Measurements from ENCODE around the gene HSD11B1L. TPM values are rescaled to one million over a fixed set of nuclear protein-coding genes. Genes with fewer than 3 reads are reported as not detected.

The HSD11B1L gene
- polyA plus RNA-seq, 4 donors = 7.3 to 17.4 (median 8.8) TPM

GRCh38 chr19:5666921-5667610 is 13.8 kb upstream of the HSD11B1L start:
- no peak for DNase-seq (ENCODE audit: low read depth in 4 of 4, low spot score in 3 of 4)

DNA sequence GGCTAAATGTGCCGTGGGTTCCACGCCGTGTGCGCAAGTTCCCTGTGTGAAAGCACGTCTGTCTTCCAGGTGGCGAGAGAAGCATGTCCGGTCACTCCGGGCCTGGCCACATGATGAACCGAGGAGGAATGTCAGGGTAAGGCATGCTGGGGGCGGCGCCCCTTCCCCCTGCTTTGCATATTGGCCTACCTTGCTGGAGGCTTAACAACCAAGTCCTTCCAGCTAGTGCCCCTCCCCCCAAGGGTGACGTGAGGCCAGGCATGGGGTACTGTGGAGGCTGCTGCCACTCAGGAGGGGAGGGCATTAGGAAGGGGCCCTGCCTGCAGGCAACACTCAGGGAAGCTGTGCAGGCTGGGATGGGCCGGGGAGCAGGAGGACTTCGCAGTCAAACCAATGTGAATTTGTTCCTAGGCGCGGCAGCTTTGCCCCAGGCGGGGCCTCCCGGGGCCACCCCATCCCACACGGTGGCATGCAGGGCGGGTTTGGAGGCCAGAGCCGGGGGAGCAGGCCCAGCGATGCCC is 13.0 kb upstream of the HSD11B1L start:
- no peak for DNase-seq (ENCODE audit: low read depth in 4 of 4, low spot score in 3 of 4)

- no peak for DNase-seq (ENCODE audit: low read depth in 4 of 4, low spot score in 3 of 4)
Observed at GRCh38 chr19:5669212-5669611, 11.6 kb upstream of the HSD11B1L start.

- DNase-seq (ENCODE audit: low read depth in 4 of 4, low spot score in 3 of 4) = no peak
Observed at GRCh38 chr19:5671600-5671999, 9.2 kb upstream of the HSD11B1L start.

GRCh38 chr19:5672708-5673459 is 7.9 kb upstream of the HSD11B1L start:
- DNase-seq (ENCODE audit: low read depth in 4 of 4, low spot score in 3 of 4) = no peak

DNA sequence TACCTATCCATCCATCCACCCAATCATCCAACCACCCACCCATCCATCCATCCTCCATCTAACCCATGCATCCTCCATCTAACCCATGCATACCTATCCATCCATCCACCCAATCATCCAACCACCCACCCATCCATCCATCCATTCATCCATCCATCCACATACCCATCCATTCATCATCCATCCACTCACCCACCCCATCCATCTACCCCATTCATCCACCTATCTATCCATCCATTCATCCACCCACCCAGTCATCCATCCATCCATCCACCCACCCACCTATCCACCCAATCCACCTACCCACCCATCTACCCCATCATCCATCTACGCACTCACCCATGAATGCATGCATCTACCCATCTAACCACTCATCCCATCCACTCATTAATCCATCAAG is 7.1 kb upstream of the HSD11B1L start:
- DNase-seq (ENCODE audit: low read depth in 4 of 4, low spot score in 3 of 4) = no peak

GRCh38 chr19:5674714-5675113 is 6.1 kb upstream of the HSD11B1L start:
- no peak for DNase-seq (ENCODE audit: low read depth in 4 of 4, low spot score in 3 of 4)

GRCh38 chr19:5676105-5676771 is 4.6 kb upstream of the HSD11B1L start:
- no peak for DNase-seq (ENCODE audit: low read depth in 4 of 4, low spot score in 3 of 4)

GRCh38 chr19:5676772-5677105 is 4.1 kb upstream of the HSD11B1L start:
- DNase-seq (ENCODE audit: low read depth in 4 of 4, low spot score in 3 of 4) = no peak

DNA sequence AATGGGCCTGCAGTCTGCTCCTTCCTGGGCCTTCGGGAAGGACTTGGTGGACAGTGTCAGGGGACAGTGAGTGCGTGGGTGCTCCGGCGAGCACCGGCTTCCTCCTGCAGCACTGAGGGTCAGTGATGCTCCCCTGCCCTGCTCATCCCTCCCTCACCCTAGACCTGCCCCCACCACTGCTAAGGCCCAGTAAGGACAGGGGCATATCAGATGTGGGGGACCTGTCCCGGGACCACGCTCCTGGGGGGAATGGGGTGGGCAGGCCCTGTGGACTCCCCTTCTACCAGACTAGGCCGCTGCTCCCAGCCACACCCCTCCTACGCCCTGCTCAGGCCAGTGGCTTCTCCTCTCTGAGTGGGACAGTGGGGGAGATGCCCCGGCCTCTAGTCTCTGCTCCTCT is 3.7 kb upstream of the HSD11B1L start:
- no peak for DNase-seq (ENCODE audit: low read depth in 4 of 4, low spot score in 3 of 4)

DNA sequence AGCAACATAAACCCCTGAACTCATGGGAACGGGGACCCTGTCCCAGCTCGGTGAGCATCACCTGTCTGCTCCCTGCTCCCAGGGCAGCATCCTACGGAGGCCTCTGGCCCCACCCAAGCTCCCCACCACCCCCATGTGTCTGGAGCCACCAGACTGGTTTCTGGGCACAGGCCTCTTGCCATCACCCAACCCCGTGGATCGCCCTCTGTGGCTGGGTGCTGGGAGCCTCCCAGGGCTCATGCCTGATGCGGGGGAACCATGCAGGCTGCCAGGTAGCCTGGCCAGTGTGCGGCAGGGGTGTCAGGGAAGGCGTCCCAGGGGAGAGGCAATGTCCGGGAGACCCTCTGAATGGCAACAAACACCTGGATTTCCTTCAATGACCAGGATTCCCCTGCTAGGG is 3.2 kb upstream of the HSD11B1L start:
- no peak for DNase-seq (ENCODE audit: low read depth in 4 of 4, low spot score in 3 of 4)

GRCh38 chr19:5678071-5678718 is 2.6 kb upstream of the HSD11B1L start:
- DNase-seq (ENCODE audit: low read depth in 4 of 4, low spot score in 3 of 4) = no peak

GRCh38 chr19:5679289-5680083 is 1.3 kb upstream of the HSD11B1L start:
- DNase-seq (ENCODE audit: low read depth in 4 of 4, low spot score in 3 of 4) = no peak

DNA sequence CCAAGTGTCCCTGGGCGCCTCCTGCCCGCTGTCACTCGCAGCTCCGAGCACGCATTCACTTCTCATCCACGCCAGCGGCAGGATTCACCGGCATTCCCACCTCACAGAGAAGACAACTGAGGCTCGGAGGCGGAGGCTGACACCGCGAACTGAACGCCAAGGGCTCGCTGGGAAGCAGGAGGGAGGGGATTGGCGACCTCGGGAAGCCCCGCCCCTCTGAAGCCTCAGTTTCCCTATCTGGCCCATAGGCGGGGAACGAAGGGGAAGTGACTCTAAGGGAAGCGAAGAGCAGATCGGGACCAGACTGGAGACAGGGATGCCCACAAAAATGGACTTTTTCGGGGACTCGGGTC is 767 bp upstream of the HSD11B1L start:
- DNase-seq (ENCODE audit: low read depth in 4 of 4, low spot score in 3 of 4) = no peak

DNA sequence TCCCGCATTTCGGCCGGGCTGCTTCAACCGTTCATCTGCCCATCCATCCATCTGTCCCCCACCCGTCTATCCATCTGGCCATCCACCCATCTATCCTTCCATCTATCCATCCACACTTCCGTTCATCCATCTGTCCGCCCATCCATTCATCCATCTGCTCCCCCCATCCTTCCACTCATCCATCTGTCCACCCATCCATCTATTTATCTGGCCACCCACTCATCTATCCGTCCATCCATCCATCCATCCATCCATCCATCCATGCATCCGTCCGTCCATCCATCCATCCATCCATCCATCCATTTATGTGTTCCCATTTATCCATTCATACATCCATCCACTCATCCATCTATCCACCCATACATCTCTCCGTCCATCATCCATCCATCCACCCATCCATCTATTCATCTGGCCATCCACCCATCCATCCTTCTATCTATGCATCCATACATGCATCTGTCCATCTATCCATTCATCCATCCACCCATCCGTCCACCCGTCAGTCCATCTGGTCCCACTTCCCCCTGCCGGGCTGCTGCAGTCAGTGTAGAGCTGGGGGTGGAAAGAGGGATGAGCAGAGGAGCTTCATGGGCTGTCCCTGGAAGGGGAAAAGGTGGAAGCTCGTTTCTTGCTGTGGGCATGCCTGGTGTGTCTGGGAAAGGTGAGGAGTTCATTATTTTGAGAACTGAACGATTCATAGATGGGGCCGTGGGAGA is 722 bp downstream of the HSD11B1L start:
- DNase-seq (ENCODE audit: low read depth in 4 of 4, low spot score in 3 of 4) = no peak

- DNase-seq (ENCODE audit: low read depth in 4 of 4, low spot score in 3 of 4) = no peak
Observed at GRCh38 chr19:5682107-5682482, 1.3 kb downstream of the HSD11B1L start.

DNA sequence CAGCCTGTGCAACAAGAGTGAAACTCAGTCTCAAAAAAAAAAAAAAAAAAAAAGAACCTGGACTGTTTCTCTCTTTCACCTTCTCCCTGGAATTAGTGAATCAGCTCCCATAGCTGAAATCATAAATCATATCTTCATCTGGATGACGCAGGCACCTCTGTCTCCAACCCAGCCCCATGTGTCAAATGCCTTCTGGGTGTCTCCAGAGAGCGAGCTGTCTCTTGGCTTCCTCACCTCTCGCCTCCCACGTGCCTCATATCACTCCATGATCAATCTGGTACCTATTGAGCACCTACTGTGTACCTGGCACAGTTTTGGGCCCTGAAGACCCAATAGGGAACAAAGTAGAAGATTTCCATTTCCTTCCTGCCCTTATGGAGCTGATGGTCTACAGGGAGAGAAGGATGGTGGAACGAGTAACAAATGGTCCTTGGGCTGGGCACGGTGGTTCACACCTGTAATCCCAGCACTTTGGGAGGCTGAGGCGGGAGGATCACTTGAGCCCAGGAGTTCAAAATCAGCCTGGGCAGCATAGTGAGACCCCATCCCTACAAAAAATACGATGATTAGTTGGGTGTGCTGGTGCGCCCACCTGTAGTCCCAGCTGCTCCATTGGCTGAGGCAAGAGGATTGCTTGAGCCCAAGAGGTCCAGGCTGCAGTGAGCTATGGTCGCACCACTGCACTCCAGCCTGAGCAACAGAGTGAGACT is 2.5 kb downstream of the HSD11B1L start:
- DNase-seq (ENCODE audit: low read depth in 4 of 4, low spot score in 3 of 4) = no peak

DNA sequence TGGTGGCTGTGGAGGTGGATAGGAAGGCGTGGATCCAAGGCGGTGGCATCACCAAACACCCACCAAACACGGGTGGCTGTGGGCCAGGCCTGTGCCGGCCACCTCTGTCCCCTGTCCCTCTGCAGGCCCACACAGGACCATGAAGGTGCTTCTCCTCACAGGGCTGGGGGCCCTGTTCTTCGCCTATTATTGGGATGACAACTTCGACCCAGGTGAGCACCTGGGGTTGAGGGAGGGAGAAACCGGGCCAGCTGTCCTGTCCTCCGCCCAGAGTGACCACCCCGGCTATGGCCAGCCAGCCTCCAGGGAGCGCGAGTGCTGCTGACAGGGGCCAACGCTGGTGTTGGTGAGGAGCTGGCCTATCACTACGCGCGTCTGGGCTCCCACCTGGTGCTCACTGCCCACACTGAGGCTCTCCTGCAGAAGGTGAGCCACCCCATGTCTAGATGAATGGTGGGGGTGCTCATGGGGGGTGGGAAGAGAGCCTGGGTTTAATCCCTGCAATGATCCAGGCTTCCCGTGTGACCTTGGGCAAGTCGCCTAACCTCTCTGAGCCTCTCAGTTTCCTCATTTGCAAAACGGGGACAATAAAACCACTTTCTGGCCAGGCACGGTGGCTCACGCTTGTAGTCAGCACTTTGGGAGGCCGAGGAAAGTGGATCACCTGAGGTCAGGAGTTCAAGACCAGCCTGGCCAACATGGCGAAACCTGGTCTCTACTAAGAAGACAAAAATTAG is 4.0 kb downstream of the HSD11B1L start:
- DNase-seq (ENCODE audit: low read depth in 4 of 4, low spot score in 3 of 4) = no peak

DNA sequence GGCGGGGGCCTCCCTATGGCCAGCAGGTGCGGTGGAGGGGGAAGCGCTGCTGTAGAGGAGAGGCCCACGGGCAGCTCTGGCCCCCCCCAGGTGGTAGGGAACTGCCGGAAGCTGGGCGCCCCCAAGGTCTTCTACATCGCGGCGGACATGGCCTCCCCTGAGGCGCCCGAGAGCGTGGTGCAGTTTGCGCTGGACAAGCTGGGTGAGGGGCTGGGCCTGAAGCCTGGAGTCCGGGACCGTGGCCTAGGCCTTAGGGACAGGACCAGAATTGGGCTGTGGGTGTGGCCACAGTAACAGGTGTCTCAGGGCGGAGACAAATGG is 5.5 kb downstream of the HSD11B1L start:
- DNase-seq (ENCODE audit: low read depth in 4 of 4, low spot score in 3 of 4) = no peak

Measured in left renal pelvis (tissue), 4 donors.